ACHN (cell line): Measurements from ENCODE around the gene USF3.
A peak's percentile ranks its signal among the peaks of the same experiment; 100 is the strongest.

Experiments used
- DNase-seq: peaks from one replicate; pipeline ENCODE4 v3.0.0-alpha.2; 2015
- in situ Hi-C: cut with HindIII; loops from 2 replicates; pipeline ENCODE4 v1.10.0; 2017; ENCODE audit warnings: low sequenced_read_pairs, low pct_ligation_motif_present, low pct_unique_long_range_greater_than_20kb

Gene USF3

GRCh38 chr3:113712129-113712528 is 15.7 kb upstream of the USF3 start:
- in situ Hi-C loops, result no loop called here
- no peak for DNase-seq

GRCh38 chr3:113707835-113708234 is 11.4 kb upstream of the USF3 start:
- in situ Hi-C loops, result no loop called here

GRCh38 chr3:113698956-113699355 is 2.5 kb upstream of the USF3 start:
- in situ Hi-C loops, result no loop called here

More at GRCh38 chr3:113707835-113708234, 11.4 kb upstream of the USF3 start:
- DNase-seq, result no peak

GRCh38 chr3:113698213-113698742 is 1.8 kb upstream of the USF3 start:
- no peak for DNase-seq
- in situ Hi-C loops, result no loop called here

More at GRCh38 chr3:113698956-113699355, 2.5 kb upstream of the USF3 start:
- peak; percentile 39 for DNase-seq

GRCh38 chr3:113697500-113698090 is 1.2 kb upstream of the USF3 start:
- peak; percentile 8 for DNase-seq
- in situ Hi-C loops, result no loop called here

- in situ Hi-C loops, result no loop called here
- DNase-seq, result peak; percentile 98
Observed at GRCh38 chr3:113696658-113697499, 437 bp upstream of the USF3 start.

GRCh38 chr3:113695431-113695785 is 1.0 kb downstream of the USF3 start:
- DNase-seq, result no peak
- in situ Hi-C loops, result no loop called here

GRCh38 chr3:113690482-113690881 is 6.0 kb downstream of the USF3 start:
- in situ Hi-C loops, result no loop called here
- DNase-seq, result no peak

GRCh38 chr3:113685956-113686721 is 10.3 kb downstream of the USF3 start:
- no peak for DNase-seq
- in situ Hi-C loops, result no loop called here

GRCh38 chr3:113685124-113685523 is 11.3 kb downstream of the USF3 start:
- in situ Hi-C loops, result no loop called here
- no peak for DNase-seq

- DNase-seq, result no peak
- in situ Hi-C loops, result no loop called here
Observed at GRCh38 chr3:113684271-113684819, 12.1 kb downstream of the USF3 start.

- in situ Hi-C loops, result no loop called here
- no peak for DNase-seq
Observed at GRCh38 chr3:113678773-113679172, 17.7 kb downstream of the USF3 start.

- DNase-seq, result no peak
Observed at GRCh38 chr3:113677737-113678136, 18.7 kb downstream of the USF3 start.

GRCh38 chr3:113676261-113676660 is 20.2 kb downstream of the USF3 start:
- no peak for DNase-seq
- in situ Hi-C loops, result no loop called here

More at GRCh38 chr3:113677737-113678136, 18.7 kb downstream of the USF3 start:
- in situ Hi-C loops, result no loop called here

- in situ Hi-C loops, result no loop called here
- no peak for DNase-seq
Observed at GRCh38 chr3:113673593-113673992, 22.8 kb downstream of the USF3 start.

- no peak for DNase-seq
- in situ Hi-C loops, result no loop called here
Observed at GRCh38 chr3:113668015-113668414, 28.4 kb downstream of the USF3 start.

- in situ Hi-C loops, result no loop called here
- DNase-seq, result no peak
Observed at GRCh38 chr3:113664523-113665094, 31.8 kb downstream of the USF3 start.

GRCh38 chr3:113663761-113664160 is 32.7 kb downstream of the USF3 start:
- no peak for DNase-seq
- in situ Hi-C loops, result no loop called here
